ENCODE measurements around the gene LIMCH1. TPM values are rescaled to one million over a fixed set of nuclear protein-coding genes. Genes with fewer than 3 reads are reported as not detected.
"Not testable (repeated sequence)": the region's sequence is repeated elsewhere in the genome, so short reads cannot be mapped to it uniquely, and the experiment has no call there.

Gene LIMCH1
- total RNA-seq, 1 donor from 2014 or later, result 113 TPM

- DNase-seq (ENCODE audit: low spot score), result no peak
Observed at GRCh38 chr4:41668024-41668423, 130.1 kb downstream of the LIMCH1 start.

GRCh38 chr4:41670530-41670929, 132.6 kb downstream of the LIMCH1 start:
- DNase-seq (ENCODE audit: low spot score), result no peak

DNA sequence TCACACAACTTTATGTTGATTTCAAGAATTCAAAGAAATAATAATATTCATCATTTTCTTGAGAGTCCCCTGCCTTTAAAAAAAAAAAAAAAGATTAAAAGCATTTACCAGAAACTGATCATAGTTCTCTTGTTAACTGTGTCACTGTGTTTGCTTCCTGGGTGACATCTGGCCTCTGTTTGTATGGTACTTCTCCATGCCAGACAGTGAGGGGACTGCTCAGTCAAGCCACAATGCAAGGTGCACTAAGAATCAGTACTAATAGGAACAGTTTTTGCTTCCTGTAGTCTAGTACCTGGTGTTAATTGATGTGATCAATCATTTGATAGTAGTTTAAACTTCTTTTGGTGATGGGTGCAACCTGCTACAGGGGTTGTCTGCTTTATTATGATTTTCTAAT, 133.0 kb downstream of the LIMCH1 start:
- no peak for DNase-seq (ENCODE audit: low spot score)

GRCh38 chr4:41678086-41678816, 140.3 kb downstream of the LIMCH1 start:
- no peak for DNase-seq (ENCODE audit: low spot score)

DNA sequence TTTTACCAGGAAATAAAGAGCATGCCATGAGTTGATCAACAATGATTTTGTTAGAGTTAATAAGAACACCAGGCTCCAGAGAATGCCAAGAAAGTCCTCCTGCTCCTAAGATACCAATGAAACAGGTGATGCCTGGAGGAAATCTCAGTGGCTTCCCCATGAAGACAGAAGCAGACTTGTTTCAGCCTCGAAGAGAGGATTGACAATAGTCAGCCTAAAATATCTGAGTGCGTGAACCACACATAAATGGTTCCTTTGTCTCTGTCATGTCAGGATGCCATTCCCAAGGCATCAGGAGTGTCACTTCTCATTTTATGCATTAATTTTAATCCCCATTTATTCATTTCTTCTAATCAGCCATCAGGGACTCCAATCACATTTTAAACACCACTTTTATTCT, 141.0 kb downstream of the LIMCH1 start:
- DNase-seq (ENCODE audit: low spot score), result no peak

DNA sequence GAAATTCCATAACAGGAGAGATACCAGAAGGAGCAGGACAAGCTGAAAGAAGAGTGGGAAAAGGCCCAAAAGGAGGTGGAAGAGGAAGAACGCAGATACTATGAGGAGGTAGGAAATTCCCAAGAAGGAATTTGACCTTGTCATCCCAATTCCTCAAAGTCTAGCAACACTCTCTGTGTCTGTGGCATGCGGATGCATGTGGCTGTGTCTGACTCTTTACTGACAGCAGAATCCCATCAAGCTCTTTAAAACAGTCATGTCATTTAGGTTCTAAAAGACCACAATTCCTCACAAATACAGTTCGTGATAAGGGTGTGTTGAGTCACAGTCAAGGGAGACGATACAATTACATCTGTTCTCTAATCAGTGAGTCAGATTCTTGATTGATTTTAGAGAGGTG, 142.0 kb downstream of the LIMCH1 start:
- DNase-seq (ENCODE audit: low spot score), result no peak

DNA sequence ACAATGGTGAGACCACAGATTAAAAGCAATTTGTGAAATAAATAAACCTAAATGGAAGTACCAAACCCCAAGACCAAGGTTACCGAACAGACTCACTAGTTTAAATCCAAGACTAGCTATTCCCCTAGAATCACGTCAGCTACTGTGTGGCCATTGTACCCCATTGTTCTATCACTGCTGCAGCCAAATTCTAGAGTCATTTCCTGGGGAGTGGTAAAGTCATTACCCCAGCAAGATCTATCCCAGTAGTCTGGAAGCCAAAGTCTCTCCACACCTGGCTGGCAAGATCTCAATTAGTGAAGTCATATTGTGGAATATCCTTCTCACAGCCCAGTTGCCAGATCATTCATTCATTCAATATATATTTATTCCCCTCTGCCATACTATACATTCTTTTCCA, 143.1 kb downstream of the LIMCH1 start:
- DNase-seq (ENCODE audit: low spot score), result no peak

DNA sequence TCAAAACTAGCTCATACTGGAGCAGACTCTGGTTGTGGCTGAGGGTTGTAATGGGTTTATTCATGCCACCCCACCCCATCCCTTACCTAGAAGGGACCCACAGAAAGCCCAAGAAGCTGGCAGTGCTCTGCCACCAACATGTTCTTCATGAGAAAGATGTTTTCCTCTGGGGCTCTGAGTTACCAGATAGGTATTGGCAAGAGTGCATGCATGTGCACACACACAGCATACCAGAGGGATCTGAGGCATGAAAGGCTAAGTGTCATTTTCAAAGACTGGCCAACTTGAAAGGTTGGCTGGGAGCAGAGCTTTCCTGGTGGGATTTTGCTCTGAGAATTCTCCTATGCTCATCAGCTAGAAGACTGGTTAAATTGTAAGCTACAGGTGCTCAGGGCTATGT, 145.4 kb downstream of the LIMCH1 start:
- DNase-seq (ENCODE audit: low spot score), result no peak

GRCh38 chr4:41686893-41687292, 148.9 kb downstream of the LIMCH1 start:
- DNase-seq (ENCODE audit: low spot score), result no peak

- no peak for DNase-seq (ENCODE audit: low spot score)
Observed at GRCh38 chr4:41687971-41688370, 150.0 kb downstream of the LIMCH1 start.

DNA sequence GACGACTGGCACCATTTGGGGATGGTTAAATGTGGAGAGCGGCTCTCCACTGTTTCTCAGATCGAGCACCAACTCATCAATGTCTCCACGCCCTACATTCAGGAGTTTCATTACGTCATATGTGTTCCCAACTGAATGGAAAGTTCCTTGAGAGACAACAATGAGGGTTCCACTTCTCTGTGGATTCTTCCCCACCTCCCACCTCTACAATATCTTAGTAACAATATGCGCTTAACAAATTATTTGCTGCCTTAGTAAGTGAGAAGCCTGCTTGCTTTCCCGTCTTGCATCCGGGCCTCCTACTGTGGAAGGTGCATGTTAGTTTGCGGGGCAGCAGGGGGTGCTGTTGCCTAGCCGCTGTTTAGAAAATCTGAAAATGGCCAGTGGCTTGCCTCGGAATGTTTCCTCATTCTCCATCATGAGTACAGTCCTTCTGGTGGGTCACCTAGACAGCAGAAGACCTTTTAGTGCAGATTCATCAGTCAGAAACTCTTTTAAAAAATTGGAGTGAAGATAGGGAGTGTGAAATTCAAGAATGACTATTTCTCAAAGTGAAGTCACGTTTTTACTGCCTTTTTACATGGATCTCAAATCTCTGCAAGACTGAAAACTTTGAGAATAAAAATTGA, 154.9 kb downstream of the LIMCH1 start:
- DNase-seq (ENCODE audit: low spot score), result no peak

DNA sequence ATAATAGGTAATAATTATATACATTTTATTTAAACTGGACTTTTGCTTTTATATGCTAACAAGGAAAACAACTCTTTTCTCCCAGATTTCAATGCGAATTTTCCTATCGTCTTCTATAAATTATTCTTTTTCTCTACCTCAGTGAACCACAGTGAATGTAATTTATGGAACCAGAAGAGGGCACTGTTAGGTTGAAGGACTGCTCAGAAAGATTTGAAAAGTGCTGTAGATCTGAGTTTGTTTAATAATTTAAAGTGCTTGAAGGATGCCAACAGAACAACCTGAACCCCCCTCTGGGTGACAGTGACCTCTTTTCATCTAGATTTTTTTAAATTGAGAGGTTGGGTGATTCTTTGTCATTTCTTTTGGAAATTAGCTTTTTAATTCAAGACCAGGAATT, 155.7 kb downstream of the LIMCH1 start:
- no peak for DNase-seq (ENCODE audit: low spot score)

DNA sequence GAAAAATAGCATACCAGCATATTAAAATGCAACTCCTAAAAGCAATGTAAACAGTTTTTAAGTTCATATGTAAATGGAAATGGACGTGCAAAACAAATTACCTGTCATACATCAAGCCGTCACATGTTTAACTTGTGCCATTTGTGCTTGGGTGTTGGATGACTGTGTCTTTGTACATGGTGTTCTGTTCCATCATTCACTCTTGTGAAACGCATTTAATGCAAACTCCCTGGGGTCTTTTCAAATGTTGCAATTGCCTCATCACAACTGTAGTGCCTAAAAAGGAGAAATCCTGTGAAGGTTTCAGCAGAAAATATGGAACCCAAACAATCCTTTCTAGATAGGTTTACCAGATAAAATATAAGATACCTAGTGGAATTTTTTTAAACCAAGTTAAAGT, 158.2 kb downstream of the LIMCH1 start:
- DNase-seq (ENCODE audit: low spot score), result no peak

GRCh38 chr4:41696763-41697162, 158.8 kb downstream of the LIMCH1 start:
- no peak for DNase-seq (ENCODE audit: low spot score)

GRCh38 chr4:41701983-41702382, 164.0 kb downstream of the LIMCH1 start:
- DNase-seq (ENCODE audit: low spot score), result no peak

- DNase-seq (ENCODE audit: low spot score), result no peak
Observed at GRCh38 chr4:41702770-41703169, 164.8 kb downstream of the LIMCH1 start.

GRCh38 chr4:41703785-41704184, 165.8 kb downstream of the LIMCH1 start:
- no peak for DNase-seq (ENCODE audit: low spot score)

- DNase-seq (ENCODE audit: low spot score), result no peak
Observed at GRCh38 chr4:41709844-41710481, 172.0 kb downstream of the LIMCH1 start.

DNA sequence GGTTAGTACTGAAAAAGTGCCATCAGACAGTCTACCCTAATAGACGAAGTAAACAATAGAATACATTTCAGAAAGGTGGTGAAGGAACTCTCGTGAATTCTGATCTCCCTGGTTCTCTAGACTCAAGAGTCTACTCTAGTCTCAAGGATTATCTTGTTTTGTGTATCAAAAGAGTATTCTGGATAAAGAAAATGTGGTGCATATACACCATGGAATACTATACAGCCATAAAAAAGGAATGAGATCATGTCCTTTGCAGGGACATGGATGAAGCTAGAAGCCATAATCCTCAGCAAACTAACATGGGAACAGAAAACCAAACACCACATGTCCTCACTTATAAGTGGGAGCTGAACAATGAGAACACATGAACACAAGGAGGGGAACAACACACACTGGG, 173.7 kb downstream of the LIMCH1 start:
- DNase-seq (ENCODE audit: low spot score), result not testable (repeated sequence)

- no peak for DNase-seq (ENCODE audit: low spot score)
Observed at GRCh38 chr4:41712425-41712824, 174.5 kb downstream of the LIMCH1 start.

GRCh38 chr4:41713768-41714167, 175.8 kb downstream of the LIMCH1 start:
- no peak for DNase-seq (ENCODE audit: low spot score)

DNA sequence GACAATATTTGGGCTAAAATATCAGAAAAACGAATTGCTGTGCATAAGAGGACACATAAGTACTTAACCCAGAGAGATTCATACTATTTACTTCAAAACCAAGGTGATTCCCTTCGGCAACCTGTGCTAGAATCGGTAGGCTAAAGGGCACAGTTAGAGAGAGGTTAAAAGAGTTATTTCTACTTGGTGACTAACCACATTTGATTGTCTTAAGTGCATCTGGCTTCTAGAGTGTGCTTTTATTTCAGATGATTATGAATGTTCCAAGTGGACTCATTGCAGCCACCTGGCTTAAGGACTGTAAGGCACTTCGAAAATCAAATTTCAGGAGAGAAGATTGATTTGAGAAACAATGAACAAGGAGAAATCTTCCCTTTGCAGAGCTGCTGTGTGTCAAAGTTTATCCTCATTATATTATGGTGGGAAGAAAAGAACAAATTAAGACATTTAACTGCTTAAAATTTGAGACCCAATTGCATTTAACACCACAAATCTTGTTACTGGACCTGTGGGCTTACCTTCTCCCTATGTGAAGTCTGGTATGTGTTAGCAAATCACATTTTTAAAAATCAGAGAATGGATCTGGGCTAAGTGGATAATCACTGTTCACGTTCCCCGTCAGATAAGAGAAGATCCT, 176.5 kb downstream of the LIMCH1 start:
- DNase-seq (ENCODE audit: low spot score), result no peak

Measured in mesenteric fat pad (tissue), 1 donor.